Astrocyte of the spinal cord (primary cell): ENCODE measurements around the gene SNHG17.

Experiments
- DNase-seq: peaks from one replicate; pipeline ENCODE4 v3.0.0; 2011; ENCODE audit warnings: low read depth, low spot score
- H3K4me3 ChIP-seq: 2 replicates; pipeline ENCODE4 v1.5.1; 2011; ENCODE audit warnings: low read depth, mild to moderate bottlenecking, low read length, moderate library complexity
- CTCF ChIP-seq: IDR thresholded peaks from 2 replicates; pipeline ENCODE4 v1.5.1; 2012; ENCODE audit warnings: low read depth, mild to moderate bottlenecking, low read length, inconsistent platforms
- in situ Hi-C: cut with HindIII; loops from 2 replicates; pipeline ENCODE4 v1.10.0; 2017; ENCODE audit warnings: low sequenced_read_pairs

Gene SNHG17

DNA sequence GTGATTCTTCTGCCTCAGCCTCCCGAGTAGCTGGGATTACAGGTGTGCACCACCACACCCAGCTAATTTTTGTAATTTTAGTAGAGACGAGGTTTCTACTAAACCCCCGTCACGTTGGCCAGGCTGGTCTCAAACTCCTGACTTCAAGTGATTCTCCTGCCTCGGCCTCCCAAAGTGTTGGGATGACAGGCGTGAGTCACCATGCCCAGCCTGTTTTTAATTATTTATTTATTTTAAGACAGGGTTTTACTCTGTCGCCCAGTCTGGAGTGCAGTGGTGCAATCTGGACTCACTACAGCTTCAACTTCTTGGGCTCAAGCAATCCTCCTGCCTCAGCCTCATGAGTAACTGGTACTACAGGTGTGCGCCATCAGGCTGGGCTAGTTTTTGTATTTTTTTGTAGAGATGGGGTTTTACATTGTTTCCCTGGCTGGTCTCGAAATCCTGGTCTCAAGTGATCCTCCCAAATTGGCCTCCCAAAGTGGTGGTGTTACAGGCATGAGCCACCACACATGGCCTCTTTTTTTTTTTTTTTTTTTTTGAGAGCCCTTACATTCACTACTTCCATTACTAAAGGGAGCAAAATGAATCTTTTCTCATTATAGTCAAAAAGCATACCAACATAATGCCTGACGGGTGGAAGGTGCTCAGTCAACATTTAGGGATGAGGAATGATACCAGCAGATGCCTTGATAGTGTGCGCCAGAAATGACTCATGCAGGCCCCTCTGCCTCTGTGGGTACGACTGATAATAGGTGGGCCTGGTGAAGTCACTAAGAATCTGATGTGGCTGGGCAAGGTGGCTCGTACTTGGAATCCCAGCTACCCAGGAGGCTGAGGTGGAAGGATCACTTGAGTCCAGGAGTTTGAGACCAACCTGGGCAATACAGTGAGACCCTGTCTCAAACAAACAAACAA, 19.7 kb upstream of the SNHG17 start:
- in situ Hi-C loops, result no loop called here
- TF ChIP-seq CTCF, result no peak
- no peak for DNase-seq
- H3K4me3 ChIP-seq, result no peak overlapping the region

GRCh38 chr20:38453941-38454340, 18.8 kb upstream of the SNHG17 start:
- in situ Hi-C loops, result no loop called here
- TF ChIP-seq CTCF, result no peak
- DNase-seq, result no peak
- no peak overlapping the region for H3K4me3 ChIP-seq

- no peak overlapping the region for H3K4me3 ChIP-seq
- peak; percentile 64 for DNase-seq
- TF ChIP-seq CTCF, result no peak
- in situ Hi-C loops, result no loop called here
Observed at GRCh38 chr20:38452880-38453624, 17.9 kb upstream of the SNHG17 start.

DNA sequence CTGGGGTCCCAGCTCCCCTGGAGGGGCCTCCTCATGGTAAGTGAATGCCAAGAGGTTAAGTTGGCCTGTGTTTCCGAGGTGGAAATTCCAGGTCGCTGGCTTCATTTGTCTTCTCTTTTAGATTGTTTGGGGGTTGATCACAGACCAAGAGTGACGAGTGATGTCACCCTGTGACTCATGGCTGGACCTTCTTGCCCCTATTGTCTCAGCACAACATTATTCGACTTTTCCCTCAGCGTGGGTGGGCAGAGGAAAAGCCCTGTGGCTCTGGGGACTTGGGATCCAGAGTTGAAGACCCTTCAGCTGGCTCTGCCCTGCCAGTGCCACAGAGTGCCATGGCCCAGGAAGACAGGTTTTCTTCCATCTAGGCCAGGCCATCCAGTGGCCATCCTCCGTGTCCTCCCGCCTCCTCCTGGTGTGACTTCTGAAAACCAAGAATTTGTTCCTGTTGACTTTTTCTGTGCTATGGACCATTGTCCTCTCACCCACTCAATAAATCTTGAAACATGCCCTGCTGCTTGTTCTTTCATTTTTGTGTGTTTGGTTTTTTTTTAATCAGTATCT, 15.4 kb upstream of the SNHG17 start:
- DNase-seq, result peak; percentile 44
- no peak for TF ChIP-seq CTCF
- no peak overlapping the region for H3K4me3 ChIP-seq
- in situ Hi-C loops, result no loop called here

GRCh38 chr20:38449046-38449445, 13.9 kb upstream of the SNHG17 start:
- DNase-seq, result no peak
- no peak for TF ChIP-seq CTCF
- in situ Hi-C loops, result no loop called here
- H3K4me3 ChIP-seq, result no peak overlapping the region

- no peak overlapping the region for H3K4me3 ChIP-seq
- DNase-seq, result no peak
- in situ Hi-C loops, result no loop called here
- TF ChIP-seq CTCF, result no peak
Observed at GRCh38 chr20:38447931-38448675, 13.0 kb upstream of the SNHG17 start.
